Adipocyte (in vitro differentiated cells): ENCODE data around the gene SLC35E1.

Experiments used
- DNase-seq: peaks from one replicate; pipeline ENCODE4 v3.0.0-alpha.2; 2015; ENCODE audit warnings: low read depth
- H3K27me3 ChIP-seq: replicated peaks from 2 replicates; pipeline ENCODE4 v1.7.0; 2013; ENCODE audit warnings: mild to moderate bottlenecking, low read length, moderate library complexity; ENCODE audit not compliant: control insufficient read depth, insufficient read depth
- H3K36me3 ChIP-seq: 2 replicates; pipeline ENCODE4 v1.7.0; 2013; ENCODE audit warnings: low read length, mild to moderate bottlenecking, moderate library complexity; ENCODE audit not compliant: control insufficient read depth, insufficient read depth, severe bottlenecking
- H3K4me1 ChIP-seq: 2 replicates; pipeline ENCODE4 v1.7.0; 2013; ENCODE audit warnings: mild to moderate bottlenecking, low read length, moderate library complexity; ENCODE audit not compliant: control insufficient read depth, insufficient read depth
- H3K4me3 ChIP-seq: 2 replicates; pipeline ENCODE4 v1.7.0; 2013; ENCODE audit warnings: mild to moderate bottlenecking, low read length, moderate library complexity
- H3K9ac ChIP-seq: 2 replicates; pipeline ENCODE4 v1.7.0; 2013; ENCODE audit warnings: mild to moderate bottlenecking, low read length, moderate library complexity
- H3K9me3 ChIP-seq: 2 replicates; pipeline ENCODE4 v1.7.0; 2013; ENCODE audit warnings: mild to moderate bottlenecking, low read length, moderate library complexity; ENCODE audit not compliant: control insufficient read depth

SLC35E1 gene

DNA sequence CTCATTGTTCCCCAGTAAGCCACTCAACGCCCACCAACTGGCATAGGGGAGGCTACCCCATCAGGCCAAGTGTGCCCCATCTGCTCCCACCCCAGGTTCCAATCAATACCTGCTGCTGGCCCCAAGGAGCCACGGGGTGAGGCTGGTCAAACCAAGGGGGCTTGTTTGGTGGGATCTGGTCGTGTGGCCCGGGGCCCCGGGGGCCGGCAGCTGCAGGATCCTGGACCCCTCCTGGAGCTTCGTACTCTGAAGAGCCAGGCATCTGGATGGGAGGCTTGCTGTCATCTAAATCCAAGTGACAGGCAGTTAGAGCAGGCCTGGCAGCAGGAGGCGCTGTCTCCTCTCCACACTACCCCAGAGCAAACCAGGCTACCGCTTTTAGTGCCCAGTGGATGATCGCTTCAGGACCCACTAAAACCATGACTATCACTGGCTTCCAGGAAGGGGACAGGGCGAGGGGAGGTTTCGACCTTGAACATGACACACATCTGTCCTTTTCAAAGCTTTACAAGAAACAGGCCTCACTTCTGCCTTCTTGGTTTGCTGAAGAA is 44.2 kb downstream of the SLC35E1 start:
- peak; percentile 11 for DNase-seq
- Histone ChIP-seq H3K27me3 (no peaks in the 10 kb centered on the region), H3K4me3 (no peak overlapping the region), H3K9ac (no peak overlapping the region), H3K4me1 (no peaks in the 10 kb centered on the region), H3K36me3 (peaks cover 95% of the 10 kb centered on the region), H3K9me3 (no peaks in the 10 kb centered on the region)

DNA sequence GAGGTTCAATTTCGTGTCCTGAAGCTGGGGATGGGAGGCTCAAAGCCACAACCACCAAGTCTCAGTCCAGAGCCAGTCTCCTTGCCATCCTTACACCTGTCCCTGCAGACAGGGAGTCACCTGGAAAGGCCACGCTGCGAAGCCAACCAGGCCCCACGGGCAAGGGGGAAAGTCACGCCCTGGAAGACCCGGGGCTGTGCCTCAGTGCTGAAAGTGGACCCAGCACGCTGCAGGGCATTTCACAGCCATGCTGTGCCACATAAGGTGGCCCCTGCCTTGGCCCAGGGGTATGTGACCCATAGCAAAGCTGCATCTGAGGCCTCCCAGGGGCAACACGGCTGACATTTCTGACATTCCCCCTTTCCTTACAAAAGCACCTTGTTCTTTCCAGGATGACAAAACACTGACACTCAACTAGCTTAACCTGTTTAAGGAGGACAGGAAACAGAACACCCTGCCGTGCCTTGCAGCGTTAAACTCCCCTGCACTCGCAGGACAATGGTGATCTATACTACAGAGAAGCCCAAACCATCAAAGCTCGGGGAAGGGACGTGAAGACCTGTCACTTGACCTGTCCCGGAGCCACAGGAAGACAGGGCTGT is 44.8 kb downstream of the SLC35E1 start:
- Histone ChIP-seq H3K9ac (no peak overlapping the region), H3K4me1 (no peaks in the 10 kb centered on the region), H3K4me3 (no peak overlapping the region), H3K36me3 (peaks cover 95% of the 10 kb centered on the region), H3K27me3 (no peaks in the 10 kb centered on the region), H3K9me3 (no peaks in the 10 kb centered on the region)
- no peak for DNase-seq

DNA sequence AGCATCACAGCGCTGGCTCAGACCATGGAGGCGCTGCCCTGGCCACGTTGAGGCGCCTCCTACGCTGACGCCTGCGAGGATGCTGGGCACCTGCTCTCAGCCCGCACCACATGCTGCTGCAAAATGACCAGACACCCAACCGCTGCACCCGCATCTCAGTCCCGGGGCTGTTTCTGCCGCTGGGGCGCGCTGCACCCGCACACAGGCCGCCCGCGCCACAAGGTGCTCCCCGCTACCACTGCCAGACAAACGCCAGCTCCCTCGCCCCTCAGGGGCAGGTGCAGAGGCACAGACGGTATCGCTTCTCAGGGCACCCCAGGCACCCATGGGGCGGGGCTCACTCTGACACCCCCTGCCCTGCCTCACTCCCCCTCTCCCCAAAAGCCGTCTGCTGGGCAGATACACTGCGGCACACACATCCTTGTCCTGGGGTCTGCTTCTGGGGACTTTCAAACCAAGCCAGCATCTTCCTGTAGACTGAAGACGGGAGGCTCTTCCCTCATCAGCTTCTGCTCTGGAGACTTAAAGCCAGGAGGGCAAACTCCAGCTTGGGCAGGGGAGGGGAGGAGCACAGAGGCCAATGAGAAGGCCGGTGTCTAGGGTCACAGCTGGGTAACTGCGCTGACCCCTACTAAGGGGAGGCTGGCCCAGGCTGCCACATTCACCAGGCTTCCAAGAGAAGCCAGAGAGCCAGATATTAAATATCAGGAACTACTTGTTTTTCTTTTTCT is 46.3 kb downstream of the SLC35E1 start:
- no peak for DNase-seq
- no peak overlapping the region for H3K9ac ChIP-seq
- H3K4me3 ChIP-seq: no peak overlapping the region
- H3K36me3 ChIP-seq: peaks cover 93% of the 10 kb centered on the region
- H3K4me1 ChIP-seq: no peaks in the 10 kb centered on the region
- no peaks in the 10 kb centered on the region for H3K27me3 ChIP-seq
- no peaks in the 10 kb centered on the region for H3K9me3 ChIP-seq

- no peak overlapping the region for H3K4me3 ChIP-seq
- no peaks in the 10 kb centered on the region for H3K27me3 ChIP-seq
- DNase-seq: no peak
- no peak overlapping the region for H3K9ac ChIP-seq
- H3K9me3 ChIP-seq: no peaks in the 10 kb centered on the region
- peaks cover 93% of the 10 kb centered on the region for H3K36me3 ChIP-seq
- H3K4me1 ChIP-seq: no peaks in the 10 kb centered on the region
Observed at GRCh38 chr19:16524991-16525734, 47.1 kb downstream of the SLC35E1 start.

GRCh38 chr19:16522559-16523377 is 49.4 kb downstream of the SLC35E1 start:
- Histone ChIP-seq H3K9me3 (no peaks in the 10 kb centered on the region), H3K4me3 (no peak overlapping the region), H3K4me1 (no peaks in the 10 kb centered on the region), H3K36me3 (peaks cover 94% of the 10 kb centered on the region), H3K9ac (no peak overlapping the region), H3K27me3 (no peaks in the 10 kb centered on the region)
- DNase-seq: no peak

- no peak overlapping the region for H3K4me3 ChIP-seq
- no peaks in the 10 kb centered on the region for H3K9me3 ChIP-seq
- DNase-seq: no peak
- H3K36me3 ChIP-seq: peaks cover 94% of the 10 kb centered on the region
- no peaks in the 10 kb centered on the region for H3K4me1 ChIP-seq
- no peaks in the 10 kb centered on the region for H3K27me3 ChIP-seq
- H3K9ac ChIP-seq: no peak overlapping the region
Observed at GRCh38 chr19:16521715-16522289, 50.4 kb downstream of the SLC35E1 start.

DNA sequence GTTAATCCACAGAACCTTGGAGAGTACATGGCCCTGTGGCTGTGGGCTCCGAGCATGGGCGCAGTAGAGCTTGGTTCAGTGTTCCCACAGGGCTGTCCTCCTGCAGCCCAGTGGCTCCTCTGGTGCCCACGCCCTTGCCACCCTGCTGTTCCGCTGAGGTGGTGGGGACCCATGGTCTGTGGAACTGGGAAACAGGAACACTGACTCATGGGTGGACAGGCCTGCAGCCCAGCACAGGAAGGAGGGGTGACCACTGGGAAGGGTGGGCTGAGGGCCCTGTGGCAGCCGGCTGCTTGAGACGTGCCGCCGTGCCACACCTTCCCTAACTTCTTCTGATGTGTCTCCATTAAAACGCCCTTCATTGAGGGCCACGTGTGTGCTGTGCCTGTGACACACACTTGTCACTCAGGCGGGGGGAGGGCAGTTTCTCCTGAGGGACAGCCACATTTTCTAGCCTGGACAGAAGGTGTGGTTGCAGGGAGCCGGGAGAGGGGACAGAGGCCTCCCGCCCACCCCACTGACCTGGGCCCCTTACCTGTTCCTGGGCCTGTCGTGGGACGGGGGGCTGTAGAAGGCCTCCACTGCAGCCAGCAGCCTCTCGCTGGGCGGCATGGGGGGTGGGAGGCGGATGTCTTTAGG is 51.1 kb downstream of the SLC35E1 start:
- no peak overlapping the region for H3K4me3 ChIP-seq
- DNase-seq: no peak
- H3K4me1 ChIP-seq: no peaks in the 10 kb centered on the region
- no peaks in the 10 kb centered on the region for H3K9me3 ChIP-seq
- H3K9ac ChIP-seq: no peak overlapping the region
- H3K36me3 ChIP-seq: peaks cover 91% of the 10 kb centered on the region
- H3K27me3 ChIP-seq: no peaks in the 10 kb centered on the region

DNA sequence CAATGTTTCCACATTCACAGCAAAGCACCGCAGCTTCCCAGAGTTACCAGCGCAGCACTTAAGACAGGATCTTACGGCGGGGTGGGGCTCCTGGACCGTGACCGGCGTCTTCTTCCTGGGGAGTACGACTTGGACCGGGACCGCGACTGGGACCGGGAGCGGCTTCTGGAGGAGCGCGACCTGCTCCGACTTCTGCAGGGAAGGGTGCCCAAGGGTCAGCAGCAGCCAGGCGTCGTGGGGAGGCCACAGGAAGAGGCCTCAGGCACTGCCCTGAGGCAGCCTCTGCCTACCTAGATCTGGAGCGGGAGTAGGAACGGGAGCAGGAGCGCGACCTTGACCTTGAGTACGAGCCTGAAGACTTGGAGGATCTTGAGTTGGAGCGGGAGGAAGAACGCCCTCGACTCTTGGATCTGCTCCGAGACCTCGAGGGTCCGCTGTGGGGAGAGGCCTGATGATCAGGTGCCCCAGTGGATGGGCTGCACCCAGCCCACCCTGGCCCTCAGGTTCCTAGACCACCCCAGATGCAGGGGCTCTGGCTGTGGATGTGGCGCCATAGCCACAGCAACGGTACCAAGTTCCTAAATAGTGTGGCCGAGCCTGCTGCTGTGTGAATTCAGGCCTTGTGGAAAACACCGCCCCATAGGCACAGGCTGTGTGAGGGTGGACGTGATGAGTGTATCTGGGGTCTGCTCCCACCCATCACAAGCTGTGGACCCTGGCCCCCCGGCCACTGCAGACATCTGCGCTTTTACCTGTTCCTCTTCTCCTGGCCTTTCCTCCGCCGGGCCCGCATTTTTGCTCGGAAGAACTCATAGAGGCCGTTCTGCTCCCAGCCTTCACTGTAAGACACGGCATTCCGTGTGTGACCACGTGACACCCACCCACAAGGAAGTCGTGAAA is 51.9 kb downstream of the SLC35E1 start:
- DNase-seq: no peak

DNA sequence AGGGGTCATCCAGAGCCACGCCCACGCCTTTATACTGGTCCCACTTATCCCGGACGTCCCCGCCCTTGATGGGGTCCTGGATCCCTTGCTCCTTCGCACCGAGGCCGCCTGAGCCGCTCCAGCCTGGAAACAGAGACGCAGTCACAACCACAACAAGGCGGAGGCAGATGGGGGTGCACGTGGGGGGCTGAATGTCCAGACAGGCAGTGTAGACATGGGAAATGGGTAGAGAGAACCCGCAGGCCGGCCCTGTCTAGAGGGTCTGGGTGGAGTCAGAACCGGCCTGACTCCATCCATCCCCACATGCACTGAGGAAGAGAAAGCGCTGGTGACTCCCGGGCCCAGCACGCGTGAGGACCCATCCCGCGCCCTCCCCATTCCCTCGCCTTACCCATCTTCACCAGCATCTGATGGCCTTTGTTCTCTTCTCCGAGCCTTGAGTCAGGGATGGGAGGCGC is 53.0 kb downstream of the SLC35E1 start:
- peaks cover 77% of the 10 kb centered on the region for H3K36me3 ChIP-seq
- no peaks in the 10 kb centered on the region for H3K4me1 ChIP-seq
- no peak for DNase-seq
- no peaks in the 10 kb centered on the region for H3K9me3 ChIP-seq
- no peak overlapping the region for H3K9ac ChIP-seq
- H3K27me3 ChIP-seq: no peaks in the 10 kb centered on the region
- no peak overlapping the region for H3K4me3 ChIP-seq

More for the DNA sequence above, 51.9 kb downstream of the SLC35E1 start:
- Histone ChIP-seq H3K9ac (no peak overlapping the region), H3K4me3 (no peak overlapping the region), H3K36me3 (peaks cover 83% of the 10 kb centered on the region), H3K4me1 (no peaks in the 10 kb centered on the region), H3K9me3 (no peaks in the 10 kb centered on the region), H3K27me3 (no peaks in the 10 kb centered on the region)
